ENCODE results near the gene AMMECR1L. TPM values are rescaled to one million over a fixed set of nuclear protein-coding genes. Genes with fewer than 3 reads are reported as not detected.

AMMECR1L gene
- total RNA-seq, 1 experiment from 2014 or later, result 28.8 TPM

Small RNA genes within 50 kb of the gene (small RNA-seq; reads per million reads assigned to genes)
- 0 reads per million in 2 experiments for gene AC012306.1
- 0 reads per million in 2 experiments for gene RF00017
- gene RF00019, result 0 reads per million in 2 experiments
- 0 reads per million in 2 experiments for gene RNU6-395P

Other genes with a start within 250 kb of the AMMECR1L start
- not detected in 2 replicates for gene GPR17, start 239.8 kb downstream of the AMMECR1L start, total RNA-seq (2014; rRNA removed; shearing (Covaris generic))
- 0.48 TPM in 1 of 2 replicates, not detected in the other for gene LIMS2, start 210.4 kb downstream of the AMMECR1L start, total RNA-seq (2014; rRNA removed; shearing (Covaris generic))
- gene SFT2D3, start 184.5 kb downstream of the AMMECR1L start, total RNA-seq (2014; rRNA removed; shearing (Covaris generic)), result 6.5 and 9.7 TPM in 2 replicates
- gene WDR33, start 74.8 kb downstream of the AMMECR1L start, total RNA-seq (2014; rRNA removed; shearing (Covaris generic)), result 25.1 and 27.3 TPM in 2 replicates
- gene POLR2D, start 27.8 kb downstream of the AMMECR1L start, total RNA-seq (2014; rRNA removed; shearing (Covaris generic)), result 19.6 TPM in 2 replicates
- gene SAP130, start 142.1 kb upstream of the AMMECR1L start, total RNA-seq (2014; rRNA removed; shearing (Covaris generic)), result 4.1 and 4.3 TPM in 2 replicates
- gene UGGT1, start 205.2 kb upstream of the AMMECR1L start, total RNA-seq (2014; rRNA removed; shearing (Covaris generic)), result 52.3 and 58.4 TPM in 2 replicates